ENCODE results near the gene TPRG1L. TPM values are rescaled to one million over a fixed set of nuclear protein-coding genes. Genes with fewer than 3 reads are reported as not detected.

Gene TPRG1L
- total RNA-seq, 1 donor from 2014 or later = 47.5 TPM

- TF ChIP-seq CTCF (IDR thresholded peaks at IDR 0.05) = no peak
- Histone ChIP-seq H3K27ac (no peak overlapping the region), H3K36me3 (no peaks in the 10 kb centered on the region), H3K9me3 (no peaks in the 10 kb centered on the region), H3K4me1 (peaks cover 9% of the 10 kb centered on the region), H3K4me3 (no peak overlapping the region), H3K27me3 (no peaks in the 10 kb centered on the region)
- peak; percentile 34 for DNase-seq
- intact Hi-C loops (cut with DNase I) = no loop called here
- ATAC-seq = no peak
These were observed 40.0 kb downstream of the TPRG1L start for GRCh38 chr1:3664700-3665375.

GRCh38 chr1:3668148-3668547, 43.3 kb downstream of the TPRG1L start:
- intact Hi-C loops (cut with DNase I) = no loop called here
- Histone ChIP-seq H3K4me3 (no peak overlapping the region), H3K4me1 (peaks cover 9% of the 10 kb centered on the region), H3K27ac (no peak overlapping the region), H3K9me3 (no peaks in the 10 kb centered on the region), H3K36me3 (no peaks in the 10 kb centered on the region), H3K27me3 (no peaks in the 10 kb centered on the region)
- DNase-seq (peak; percentile 50), ATAC-seq (no peak)
- no peak for TF ChIP-seq CTCF (IDR thresholded peaks at IDR 0.05)

- Histone ChIP-seq H3K4me1 (peaks cover 9% of the 10 kb centered on the region), H3K27me3 (no peaks in the 10 kb centered on the region), H3K9me3 (no peaks in the 10 kb centered on the region), H3K27ac (no peak overlapping the region), H3K36me3 (no peaks in the 10 kb centered on the region), H3K4me3 (no peak overlapping the region)
- peak; percentile 91 for ATAC-seq
- intact Hi-C loops (cut with DNase I) = no loop called here
- DNase-seq = peak; percentile 96
- TF ChIP-seq CTCF (IDR thresholded peaks at IDR 0.05) = no peak
These were observed 43.9 kb downstream of the TPRG1L start for GRCh38 chr1:3668585-3669300.

- no peak for ATAC-seq
- Histone ChIP-seq H3K4me3 (no peak overlapping the region), H3K27ac (no peak overlapping the region), H3K9me3 (no peaks in the 10 kb centered on the region), H3K36me3 (no peaks in the 10 kb centered on the region), H3K27me3 (no peaks in the 10 kb centered on the region), H3K4me1 (peaks cover 9% of the 10 kb centered on the region)
- no peak for DNase-seq
- no peak for TF ChIP-seq CTCF (IDR thresholded peaks at IDR 0.05)
- intact Hi-C loops (cut with DNase I) = no loop called here
These were observed 44.6 kb downstream of the TPRG1L start for GRCh38 chr1:3669421-3669821.

GRCh38 chr1:3669971-3670431, 45.2 kb downstream of the TPRG1L start:
- Histone ChIP-seq H3K36me3 (no peaks in the 10 kb centered on the region), H3K27me3 (no peaks in the 10 kb centered on the region), H3K9me3 (no peaks in the 10 kb centered on the region), H3K4me1 (peaks cover 9% of the 10 kb centered on the region), H3K27ac (no peak overlapping the region), H3K4me3 (no peak overlapping the region)
- ATAC-seq (no peak), DNase-seq (peak; percentile 45)
- TF ChIP-seq CTCF (IDR thresholded peaks at IDR 0.05) = no peak
- intact Hi-C loops (cut with DNase I) = no loop called here

Measured in upper lobe of right lung (tissue), 1 donor.